K562 treated with DMSO at 1 percent for 4 hours (cell line): ENCODE measurements around the gene SOX10. TPM values are rescaled to one million over a fixed set of nuclear protein-coding genes. Genes with fewer than 3 reads are reported as not detected.

Experiments
- total RNA-seq: library from RNA; unstranded; fragments of 300-600 nt; gene quantifications from 2 replicates; pipeline ENCODE4 v1.2.3, GENCODE V29; 2022; ENCODE audit not compliant: insufficient read depth

The SOX10 gene
- not detected in 2 replicates for total RNA-seq

GRCh38 chr22:37983860-37984791 lies at the start of gene SOX10:
SOX10 (minus strand) TSS chr22:37984555; CDS start chr22:37983784, 771 bp downstream.

GRCh38 chr22:37953437-37954179 lies 30.7 kb downstream of the SOX10 start, which contains the start of the genes C22orf23 and POLR2F:
C22orf23 (minus strand) TSS chr22:37953601; CDS start chr22:37953149, 452 bp downstream.
POLR2F (plus strand) TSS chr22:37953699; CDS start chr22:37953788, 89 bp downstream.

Other genes starting within 250 kb of the SOX10 start
- 90.4 and 102 TPM in 2 replicates for gene GCAT, start 176.6 kb downstream of the SOX10 start, total RNA-seq
- 0.88 and 1.4 TPM in 2 replicates for gene GALR3, start 161.2 kb downstream of the SOX10 start, total RNA-seq
- gene ANKRD54, start 140.2 kb downstream of the SOX10 start, total RNA-seq, result 58.7 and 75.7 TPM in 2 replicates
- 646 and 720 TPM in 2 replicates for gene EIF3L, start 135.1 kb downstream of the SOX10 start, total RNA-seq
- 27.1 and 30.8 TPM in 2 replicates for gene MICALL1, start 78.3 kb downstream of the SOX10 start, total RNA-seq
- not detected in 2 replicates for gene C22orf23, start 31.0 kb downstream of the SOX10 start, total RNA-seq
- gene POLR2F, start 30.9 kb downstream of the SOX10 start, total RNA-seq, result 37.3 and 51.5 TPM in 2 replicates
- 4.2 and 11.8 TPM in 2 replicates for gene PICK1, start 72.8 kb upstream of the SOX10 start, total RNA-seq
- not detected in 2 replicates for gene SLC16A8, start 99.6 kb upstream of the SOX10 start, total RNA-seq
- gene BAIAP2L2, start 126.1 kb upstream of the SOX10 start, total RNA-seq, result not detected in 2 replicates
- 3.3 and 5.4 TPM in 2 replicates for gene PLA2G6, start 197.3 kb upstream of the SOX10 start, total RNA-seq
- 9.9 and 11.5 TPM in 2 replicates for gene MAFF, start 217.4 kb upstream of the SOX10 start, total RNA-seq